BE2C (cell line): ENCODE data around the gene DMPK.
"Not testable (repeated sequence)": the region's sequence is repeated elsewhere in the genome, so short reads cannot be mapped to it uniquely, and the experiment has no call there.

Source experiments
- DNase-seq: peaks from one replicate; pipeline ENCODE4 v3.0.0-alpha.2; 2020
- H3K27me3 ChIP-seq: fragments of 250-450 bp; sonication (Bioruptor Pico); 2 replicates; pipeline ENCODE4 v1.5.1; 2020; ENCODE audit warnings: mild to moderate bottlenecking
- H3K36me3 ChIP-seq: fragments of 250-450 bp; sonication (Bioruptor Pico); 2 replicates; pipeline ENCODE4 v1.5.1; 2020; ENCODE audit warnings: mild to moderate bottlenecking
- H3K4me1 ChIP-seq: fragments of 250-450 bp; sonication (Bioruptor Pico); 2 replicates; pipeline ENCODE4 v1.5.1; 2020
- H3K4me3 ChIP-seq: 2 replicates; pipeline ENCODE4 v1.5.1; 2011; ENCODE audit warnings: low read depth, low read length
- H3K9me3 ChIP-seq: fragments of 250-450 bp; sonication (Bioruptor Pico); 2 replicates; pipeline ENCODE4 v1.5.1; 2020
- CTCF ChIP-seq: IDR thresholded peaks from 2 replicates; pipeline ENCODE4 v1.5.1; 2012; ENCODE audit warnings: mild to moderate bottlenecking, low read depth, low read length

Gene DMPK

GRCh38 chr19:45739498-45740439 lies 42.5 kb downstream of the DMPK start:
- H3K36me3 ChIP-seq, result no peaks in the 10 kb centered on the region
- H3K27me3 ChIP-seq, result peaks cover 13% of the 10 kb centered on the region
- no peaks in the 10 kb centered on the region for H3K4me1 ChIP-seq
- no peak overlapping the region for H3K4me3 ChIP-seq
- no peak for DNase-seq
- TF ChIP-seq CTCF, result 0 out of 2 replicates have a peak, but pooled peaks have one; percentile 2
- H3K9me3 ChIP-seq, result no peaks in the 10 kb centered on the region

GRCh38 chr19:45733160-45733810 lies 49.0 kb downstream of the DMPK start, which contains the start of gene MEIOSIN:
TSS of gene MEIOSIN (plus strand) at chr19:45733439. CDS start at chr19:45735377, 1,938 bp downstream.
- TF ChIP-seq CTCF, result no peak
- no peaks in the 10 kb centered on the region for H3K36me3 ChIP-seq
- no peaks in the 10 kb centered on the region for H3K9me3 ChIP-seq
- no peaks in the 10 kb centered on the region; the same call in 1 of the 2 replicates for H3K4me1 ChIP-seq
- no peak within 1 kb of the TSS for H3K4me3 ChIP-seq
- no peak for DNase-seq
- H3K27me3 ChIP-seq, result no peaks in the 10 kb centered on the region

- Histone ChIP-seq H3K4me1 (no peaks in the 10 kb centered on the region; the same call in 1 of the 2 replicates), H3K36me3 (no peaks in the 10 kb centered on the region), H3K27me3 (no peaks in the 10 kb centered on the region), H3K4me3 (peak within 1 kb of the TSS; percentile 92), H3K9me3 (no peaks in the 10 kb centered on the region)
- peak; percentile 99 for DNase-seq
- 0 out of 2 replicates have a peak, but pooled peaks have one; percentile 14 for TF ChIP-seq CTCF
Measured at GRCh38 chr19:45730368-45731288, 51.7 kb downstream of the DMPK start, which contains the start of gene FBXO46. TSS of gene FBXO46 (minus strand) at chr19:45730896. CDS start at chr19:45713495, 17,401 bp downstream.

- Histone ChIP-seq H3K4me1 (no peaks in the 10 kb centered on the region; the same call in 1 of the 2 replicates), H3K9me3 (no peaks in the 10 kb centered on the region), H3K27me3 (no peaks in the 10 kb centered on the region), H3K4me3 (peak overlapping the region; percentile 92), H3K36me3 (no peaks in the 10 kb centered on the region)
- no peak for DNase-seq
- TF ChIP-seq CTCF, result no peak
Measured at GRCh38 chr19:45729800-45730290, 52.4 kb downstream of the DMPK start.

- not testable (repeated sequence) for H3K27me3 ChIP-seq, H3K9me3 ChIP-seq, H3K4me3 ChIP-seq, DNase-seq, H3K36me3 ChIP-seq, H3K4me1 ChIP-seq
Measured at GRCh38 chr19:45728683-45729082, 53.6 kb downstream of the DMPK start.

- H3K4me1 ChIP-seq, H3K9me3 ChIP-seq, DNase-seq, H3K4me3 ChIP-seq, H3K27me3 ChIP-seq: not testable (repeated sequence)
- peaks cover 12% of the 10 kb centered on the region for H3K36me3 ChIP-seq
Measured at GRCh38 chr19:45720065-45720464, 62.2 kb downstream of the DMPK start.
